Measurements from ENCODE around the gene NUBPL.
"Not testable (repeated sequence)": the region's sequence is repeated elsewhere in the genome, so short reads cannot be mapped to it uniquely, and the experiment has no call there.

Gene NUBPL

GRCh38 chr14:31749275-31749674, 188.1 kb downstream of the NUBPL start:
- FAIRE-seq, result no peak

- FAIRE-seq, result not testable (repeated sequence)
These were observed 189.8 kb downstream of the NUBPL start for GRCh38 chr14:31751047-31751446.

GRCh38 chr14:31752867-31753661, 191.9 kb downstream of the NUBPL start:
- no peak for FAIRE-seq

GRCh38 chr14:31758941-31759340, 197.7 kb downstream of the NUBPL start:
- no peak for FAIRE-seq

GRCh38 chr14:31760277-31760676, 199.1 kb downstream of the NUBPL start:
- no peak for FAIRE-seq

- FAIRE-seq, result no peak
These were observed 200.1 kb downstream of the NUBPL start for GRCh38 chr14:31761325-31761724.

GRCh38 chr14:31763041-31763440, 201.8 kb downstream of the NUBPL start:
- no peak for FAIRE-seq

GRCh38 chr14:31766315-31766892, 205.2 kb downstream of the NUBPL start:
- FAIRE-seq, result no peak

GRCh38 chr14:31768355-31768754, 207.2 kb downstream of the NUBPL start:
- no peak for FAIRE-seq

GRCh38 chr14:31770271-31770670, 209.1 kb downstream of the NUBPL start:
- no peak for FAIRE-seq

GRCh38 chr14:31774567-31774966, 213.4 kb downstream of the NUBPL start:
- FAIRE-seq, result no peak

GRCh38 chr14:31777312-31777711, 216.1 kb downstream of the NUBPL start:
- FAIRE-seq, result no peak

- FAIRE-seq, result peak; percentile 25
These were observed 220.4 kb downstream of the NUBPL start for GRCh38 chr14:31781578-31781977.

GRCh38 chr14:31785574-31785973, 224.4 kb downstream of the NUBPL start:
- no peak for FAIRE-seq

- FAIRE-seq, result no peak
These were observed 226.2 kb downstream of the NUBPL start for GRCh38 chr14:31787377-31787776.

- no peak for FAIRE-seq
These were observed 227.1 kb downstream of the NUBPL start for GRCh38 chr14:31788340-31788739.

GRCh38 chr14:31792726-31793125, 231.5 kb downstream of the NUBPL start:
- FAIRE-seq, result no peak

GRCh38 chr14:31797946-31798345, 236.7 kb downstream of the NUBPL start:
- FAIRE-seq, result not testable (repeated sequence)

- FAIRE-seq, result no peak
These were observed 241.6 kb downstream of the NUBPL start for GRCh38 chr14:31802838-31803237.

- no peak for FAIRE-seq
These were observed 245.0 kb downstream of the NUBPL start for GRCh38 chr14:31806249-31806648.

- not testable (repeated sequence) for FAIRE-seq
These were observed 250.8 kb downstream of the NUBPL start for GRCh38 chr14:31811693-31812628.

- not testable (repeated sequence) for FAIRE-seq
These were observed 252.7 kb downstream of the NUBPL start for GRCh38 chr14:31813724-31814490.

- no peak for FAIRE-seq
These were observed 258.1 kb downstream of the NUBPL start for GRCh38 chr14:31819281-31819680.
